Stimulated activated CD4-positive, alpha-beta T cell treated with anti-CD3 and anti-CD28 coated beads, Interleukin-2, amount 100 ng/mL, for 48 hours (primary cell): ENCODE measurements around the gene NEK6.

Experiments
- DNase-seq, 2 donors: peaks; one replicate each; pipeline ENCODE4 v3.0.0-alpha.2; 2020

The NEK6 gene

GRCh38 chr9:124326378-124326777, 68.6 kb downstream of the NEK6 start:
- DNase-seq: no peak

- DNase-seq: no peak
These were observed 69.7 kb downstream of the NEK6 start for GRCh38 chr9:124327491-124327890.

- DNase-seq: no peak
These were observed 70.5 kb downstream of the NEK6 start for GRCh38 chr9:124328285-124328684.

- no peak for DNase-seq
These were observed 71.5 kb downstream of the NEK6 start for GRCh38 chr9:124329206-124329792.

- no peak for DNase-seq
These were observed 72.4 kb downstream of the NEK6 start for GRCh38 chr9:124330011-124330697.

GRCh38 chr9:124331580-124331979, 73.8 kb downstream of the NEK6 start:
- DNase-seq: no peak

GRCh38 chr9:124332361-124333202, 74.8 kb downstream of the NEK6 start:
- DNase-seq: no peak

- DNase-seq: no peak
These were observed 75.4 kb downstream of the NEK6 start for GRCh38 chr9:124333203-124333579.

GRCh38 chr9:124334568-124335319, 77.0 kb downstream of the NEK6 start:
- DNase-seq: no peak

GRCh38 chr9:124335320-124335707, 77.6 kb downstream of the NEK6 start:
- DNase-seq: no peak

- DNase-seq: no peak
These were observed 79.8 kb downstream of the NEK6 start for GRCh38 chr9:124337562-124337961.

- no peak for DNase-seq
These were observed 81.9 kb downstream of the NEK6 start for GRCh38 chr9:124339603-124340146.

- DNase-seq: no peak
These were observed 82.7 kb downstream of the NEK6 start for GRCh38 chr9:124340219-124341069.

GRCh38 chr9:124341455-124342170, 83.9 kb downstream of the NEK6 start:
- DNase-seq: no peak

GRCh38 chr9:124342402-124342775, 84.6 kb downstream of the NEK6 start:
- no peak for DNase-seq

GRCh38 chr9:124342776-124343485, 85.2 kb downstream of the NEK6 start:
- no peak for DNase-seq

GRCh38 chr9:124343533-124344290, 86.0 kb downstream of the NEK6 start:
- DNase-seq: no peak

GRCh38 chr9:124344291-124345050, 86.7 kb downstream of the NEK6 start:
- DNase-seq: no peak

- no peak for DNase-seq
These were observed 87.3 kb downstream of the NEK6 start for GRCh38 chr9:124345063-124345462.
